Stomach (tissue), 9 donors: ENCODE results near the gene SLC41A2. TPM values are rescaled to one million over a fixed set of nuclear protein-coding genes. Genes with fewer than 3 reads are reported as not detected.

ENCODE experiments used
- DNase-seq, 2 donors: peaks; one replicate each; pipeline versions ENCODE4 v3.0.0 to v3.0.0-alpha.2; 2013 to 2019
- H3K27ac ChIP-seq, 5 donors: fragments of 200-600 bp in 4 of 5; sonication (generic) in 4 of 5; one replicate each; pipeline ENCODE4 v1.5.1; 2013 to 2019; ENCODE audit warnings: mild to moderate bottlenecking in 1 of 5, moderate library complexity in 1 of 5
- H3K27me3 ChIP-seq, 3 donors: fragments of 200-600 bp; sonication (generic); one replicate each; pipeline ENCODE4 v1.5.1; 2017 to 2019; ENCODE audit warnings: mixed run types in 1 of 3
- H3K36me3 ChIP-seq, 4 donors: fragments of 200-600 bp; sonication (generic); 1 replicate in 3 of 4; 2 replicates in 1 of 4; pipeline ENCODE4 v1.5.1; 2016 to 2019
- H3K4me1 ChIP-seq, 4 donors: fragments of 200-600 bp; sonication (generic); one replicate each; pipeline ENCODE4 v1.5.1; 2016 to 2019
- H3K4me3 ChIP-seq, 4 donors: fragments of 200-600 bp; sonication (generic) in 3 of 4; one replicate each; pipeline ENCODE4 v1.5.1; 2016 to 2019; ENCODE audit warnings: mild to moderate bottlenecking in 1 of 4
- H3K9me3 ChIP-seq, 4 donors: fragments of 200-600 bp; sonication (generic); one replicate each; pipeline ENCODE4 v1.5.1; 2016 to 2019
- CTCF ChIP-seq, 7 experiments: fragments of 450-650 bp in 4 of 7; fragments of 200-600 bp in 3 of 7; sonication (generic) in 3 of 7; IDR thresholded peaks; one replicate each; pipeline ENCODE4 v1.5.1; 2016 to 2019; ENCODE audit warnings: antibody characterized with exemption in 7 of 7, control low read depth in 2 of 7, mild to moderate bottlenecking in 1 of 7
- EP300 ChIP-seq: sonication (generic); formaldehyde crosslinking; IDR thresholded peaks from one replicate; pipeline ENCODE4 v1.6.1; 2017; ENCODE audit warnings: antibody characterized with exemption
- POLR2A ChIP-seq, 4 donors: fragments of 450-650 bp; IDR thresholded peaks; one replicate each; pipeline ENCODE4 v1.6.1; 2016; ENCODE audit warnings: antibody characterized with exemption in 4 of 4, control low read depth in 2 of 4, mild to moderate bottlenecking in 1 of 4, moderate library complexity in 1 of 4
- POLR2AphosphoS5 ChIP-seq, 3 donors: sonication (generic); formaldehyde crosslinking; IDR thresholded peaks; one replicate each; pipeline ENCODE4 v1.6.1; 2016; ENCODE audit warnings: antibody characterized with exemption in 3 of 3
- WGBS, 5 donors: extraction: QIAGEN DNeasy Blood & Tissue Kit in 3 of 5; methylation state at CpG; one replicate each; pipeline versions ENCODE4 v1.1.5 to v1.1.7; 2013 to 2018; 5-methylcytosine and 5-hydroxymethylcytosine counted together
- intact Hi-C: fragments of 100-400 bp; cut with DNase I; formaldehyde crosslinking; loops from one replicate; pipeline ENCODE4 v1.15.1; 2023; ENCODE audit warnings: low total_unique reads
- polyA plus RNA-seq, 3 donors: library from polyadenylated mRNA; stranded (reverse); fragments of 200-250 nt; gene quantifications; one replicate each; pipeline ENCODE4 v1.2.3, GENCODE V29; 2013
- total RNA-seq, 5 donors: library from RNA; depleted of rRNA; stranded (reverse); fragments of >200 nt; gene quantifications; one replicate each; pipeline versions ENCODE4 v1.1.0 to v1.2.3, GENCODE V29; 2014 to 2016
- donor health status: healthy with polysubstance abuse.
- donor health status: Bipolar disorder and iron deficiency.
- donor health status: healthy.

Gene SLC41A2
- total and polyA plus RNA-seq, 8 donors: 5.4 to 208 (median 68.9) TPM

- DNase-seq: no peak
- no peak overlapping the region for H3K27ac ChIP-seq
- no peaks in the 10 kb centered on the region for H3K27me3 ChIP-seq
- no peak overlapping the region for H3K4me3 ChIP-seq
- no peak for TF ChIP-seq POLR2AphosphoS5 (IDR thresholded peaks at IDR 0.05)
- TF ChIP-seq POLR2A (IDR thresholded peaks at IDR 0.05): no peak
- 65 to 76% (median 73%) methylated on average over 6 of the region's 6 CpGs for WGBS, 5 donors
- H3K9me3 ChIP-seq: no peaks in the 10 kb centered on the region
- H3K4me1 ChIP-seq: peaks cover 13 to 17% (median 14%) of the 10 kb centered on the region in 4 donors
- intact Hi-C loops: no loop called here
- no peaks in the 10 kb centered on the region for H3K36me3 ChIP-seq
Measured at GRCh38 chr12:104963757-104964156, 5.7 kb upstream of the SLC41A2 start.

GRCh38 chr12:104960464-104960863 is 2.4 kb upstream of the SLC41A2 start:
- no peak overlapping the region for H3K4me3 ChIP-seq
- WGBS, 5 donors: 94 to 97% (median 95%) methylated on average over 4 of the region's 4 CpGs
- H3K27ac ChIP-seq: no peak overlapping the region
- no peaks in the 10 kb centered on the region for H3K9me3 ChIP-seq
- no peaks in the 10 kb centered on the region for H3K36me3 ChIP-seq
- DNase-seq: no peak
- TF ChIP-seq EP300 (no peak), POLR2AphosphoS5 (IDR thresholded peaks at IDR 0.05) (no peak), POLR2A (IDR thresholded peaks at IDR 0.05) (no peak), CTCF (IDR thresholded peaks at IDR 0.05) (no peak)
- intact Hi-C loops: no loop called here
- H3K4me1 ChIP-seq: peaks cover 15 to 32% (median 30%) of the 10 kb centered on the region in 4 donors
- no peaks in the 10 kb centered on the region for H3K27me3 ChIP-seq

GRCh38 chr12:104959335-104959841 is 1.3 kb upstream of the SLC41A2 start:
- Histone ChIP-seq H3K9me3 (no peaks in the 10 kb centered on the region), H3K27me3 (no peaks in the 10 kb centered on the region), H3K4me1 (peaks cover 15 to 38% (median 35%) of the 10 kb centered on the region in 4 donors), H3K4me3 (peak overlapping the region in 1 of 4 donors; percentile 91), H3K27ac (peak overlapping the region; percentile 57 to 95 (median 94)), H3K36me3 (no peaks in the 10 kb centered on the region)
- intact Hi-C loops: no loop called here
- WGBS, 5 donors: 20 to 38% (median 31%) methylated on average over 2 of the region's 2 CpGs
- DNase-seq: peak in 1 of 2 donors; percentile 33
- peak in 1 of 3 donors; percentile 29 for TF ChIP-seq POLR2AphosphoS5 (IDR thresholded peaks at IDR 0.05)
- no peak for TF ChIP-seq EP300

GRCh38 chr12:104958805-104959334 is 780 bp upstream of the SLC41A2 start:
- intact Hi-C loops: no loop called here
- Histone ChIP-seq H3K4me3 (peak overlapping the region; percentile 77 to 91 (median 90)), H3K4me1 (peaks cover 15 to 43% (median 40%) of the 10 kb centered on the region in 4 donors), H3K27ac (peak overlapping the region; percentile 91 to 97 (median 95)), H3K27me3 (no peaks in the 10 kb centered on the region), H3K9me3 (no peaks in the 10 kb centered on the region), H3K36me3 (no peaks in the 10 kb centered on the region)
- WGBS, 5 donors: 30 to 42% (median 34%) methylated on average over 14 of the region's 14 CpGs
- DNase-seq: peak in 1 of 2 donors; percentile 11
- TF ChIP-seq POLR2A (IDR thresholded peaks at IDR 0.05) (no peak), POLR2AphosphoS5 (IDR thresholded peaks at IDR 0.05) (no peak), CTCF (IDR thresholded peaks at IDR 0.05) (no peak), EP300 (no peak)

- no peak for TF ChIP-seq POLR2AphosphoS5 (IDR thresholded peaks at IDR 0.05)
- peak in 1 of 2 donors; percentile 52 for DNase-seq
- H3K27me3 ChIP-seq: no peaks in the 10 kb centered on the region
- peaks cover 15 to 50% (median 44%) of the 10 kb centered on the region in 4 donors for H3K4me1 ChIP-seq
- no peaks in the 10 kb centered on the region for H3K9me3 ChIP-seq
- H3K36me3 ChIP-seq: no peaks in the 10 kb centered on the region
- H3K27ac ChIP-seq: peak overlapping the region; percentile 91 to 97 (median 95)
- 0 to 1% (median 1%) methylated on average over 9 to 31 of the region's 31 CpGs for WGBS, 5 donors
- H3K4me3 ChIP-seq: peak overlapping the region; percentile 77 to 91 (median 90)
- intact Hi-C loops: no loop called here
Measured at GRCh38 chr12:104957719-104958000, 430 bp downstream of the SLC41A2 start.
